ENCODE measurements around the gene SORCS3.

Gene SORCS3

GRCh38 chr10:104641187-104641936 lies at the start of gene SORCS3:
Gene SORCS3 (plus strand): TSS chr10:104641290.
- no peak for DNase-seq

- no peak for DNase-seq
Observed at GRCh38 chr10:104591441-104591840, 49.6 kb upstream of the SORCS3 start.

- DNase-seq: peak in 1 of 2 experiments; percentile 8
Observed at GRCh38 chr10:104601166-104601565, 39.9 kb upstream of the SORCS3 start.

GRCh38 chr10:104608091-104608828 lies 32.8 kb upstream of the SORCS3 start:
- no peak for DNase-seq

- DNase-seq: no peak
Observed at GRCh38 chr10:104612571-104613205, 28.4 kb upstream of the SORCS3 start.

- no peak for DNase-seq
Observed at GRCh38 chr10:104613406-104613805, 27.7 kb upstream of the SORCS3 start.

GRCh38 chr10:104614245-104614831 lies 26.8 kb upstream of the SORCS3 start:
- DNase-seq: peak; percentile 14 to 49

- DNase-seq: no peak
Observed at GRCh38 chr10:104615136-104615535, 26.0 kb upstream of the SORCS3 start.

GRCh38 chr10:104617831-104618230 lies 23.3 kb upstream of the SORCS3 start:
- DNase-seq: no peak

- DNase-seq: no peak
Observed at GRCh38 chr10:104622175-104622574, 18.9 kb upstream of the SORCS3 start.

- DNase-seq: no peak
Observed at GRCh38 chr10:104622598-104623209, 18.4 kb upstream of the SORCS3 start.

GRCh38 chr10:104630731-104631130 lies 10.4 kb upstream of the SORCS3 start:
- no peak for DNase-seq

GRCh38 chr10:104631946-104632345 lies 9.1 kb upstream of the SORCS3 start:
- no peak for DNase-seq

GRCh38 chr10:104638861-104639589 lies 2.1 kb upstream of the SORCS3 start:
- DNase-seq: no peak

- DNase-seq: no peak
Observed at GRCh38 chr10:104639590-104640338, 1.3 kb upstream of the SORCS3 start.

GRCh38 chr10:104640339-104641186 lies 527 bp upstream of the SORCS3 start:
- no peak for DNase-seq

- DNase-seq: no peak
Observed at GRCh38 chr10:104641937-104642657, 1.0 kb downstream of the SORCS3 start.

GRCh38 chr10:104642658-104643302 lies 1.7 kb downstream of the SORCS3 start:
- no peak for DNase-seq

GRCh38 chr10:104643303-104643663 lies 2.2 kb downstream of the SORCS3 start:
- no peak for DNase-seq

All from Kasumi-1 (cell line).